ENCODE data around the gene SDK1.

Gene SDK1

DNA sequence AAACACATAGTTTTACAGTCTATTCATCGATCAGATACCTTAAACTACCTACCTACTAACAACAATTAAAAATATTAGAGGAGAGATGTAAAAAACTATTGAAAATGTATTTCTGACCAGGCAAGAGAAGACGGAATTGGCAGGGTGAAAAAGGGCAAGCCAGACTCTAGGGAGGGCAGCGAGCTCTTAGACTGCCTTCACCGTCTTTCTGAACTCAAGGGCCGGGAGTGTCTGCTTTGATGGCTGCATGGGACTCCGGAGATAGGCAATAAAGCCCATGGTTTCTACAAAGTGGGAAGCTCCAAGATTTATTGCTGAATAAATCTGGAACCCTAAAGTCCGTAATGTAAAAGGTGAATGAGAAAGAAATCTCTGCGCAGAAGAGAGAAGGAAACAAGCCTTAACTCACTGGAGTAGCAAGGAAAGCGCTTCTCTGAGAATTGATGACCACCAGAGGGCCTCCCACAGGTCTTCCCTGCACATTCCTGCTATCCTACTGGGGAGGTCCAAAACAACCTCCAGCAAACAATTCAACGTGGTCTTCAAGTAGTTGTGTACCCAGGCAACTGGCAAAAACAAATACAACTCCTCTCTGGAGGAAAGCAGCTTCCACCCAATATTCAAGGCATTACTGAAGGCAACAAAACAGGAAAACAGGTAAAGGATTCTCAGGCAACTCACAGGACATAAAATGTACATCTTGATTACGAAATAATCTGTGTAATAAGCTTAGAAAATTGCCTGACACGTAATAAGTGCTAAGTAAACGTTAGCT lies 181.3 kb downstream of the SDK1 start:
- Histone ChIP-seq H3K79me1 (ENCODE audit: low read depth, low read length) (no peaks in the 10 kb centered on the region), H2AFZ (ENCODE audit: low read length) (no peak overlapping the region), H3K4ac (ENCODE audit: low read length) (no peak overlapping the region), H3K18ac (ENCODE audit: low read length) (no peak overlapping the region), H2BK5ac (ENCODE audit: low read length) (no peak overlapping the region), H3K4me2 (ENCODE audit: insufficient read depth, low read length, poor library complexity, severe bottlenecking) (no peak overlapping the region), H3K4me1 (ENCODE audit: control insufficient read depth in 2 of 2, insufficient read depth in 1 of 2, low read depth in 1 of 2, low read length in 2 of 2) (no peaks in the 10 kb centered on the region), H3K9me3 (replicated peaks in 1 of 2; ENCODE audit: control insufficient read depth in 2 of 2, insufficient read depth in 1 of 2, low read depth in 1 of 2, low read length in 2 of 2) (no peaks in the 10 kb centered on the region), H3K9ac (ENCODE audit: low read depth, low read length, poor library complexity) (no peak overlapping the region), H2BK12ac (ENCODE audit: low read length) (no peak overlapping the region), H4K91ac (ENCODE audit: low read depth, low read length, poor library complexity) (no peak overlapping the region), H2BK15ac (ENCODE audit: low read length) (no peak overlapping the region), H4K8ac (ENCODE audit: low read depth, low read length) (no peak overlapping the region), H2BK120ac (ENCODE audit: low read depth, low read length) (no peak overlapping the region), H2AK5ac (ENCODE audit: low read depth, low read length) (no peak overlapping the region), H3K23ac (ENCODE audit: low read depth, low read length, poor library complexity) (no peak overlapping the region), H3K27ac (replicated peaks; ENCODE audit: low read length) (no peak overlapping the region), H3K36me3 (replicated peaks in 1 of 2; ENCODE audit: control insufficient read depth in 2 of 2, insufficient read depth in 2 of 2, low read length in 2 of 2) (no peaks in the 10 kb centered on the region), H3K4me3 (ENCODE audit: low read length in 2 of 2) (no peak overlapping the region), H3K27me3 (ENCODE audit: control insufficient read depth in 3 of 3, insufficient read depth in 3 of 3, low read depth in 1 of 3, low read length in 3 of 3) (no peaks in the 10 kb centered on the region), H3K14ac (ENCODE audit: low read length) (no peak overlapping the region)
- DNase-seq (ENCODE audit: low spot score), result peak; percentile 40
- WGBS, 2 donors (ENCODE audit: extremely low coverage in 2 of 2, insufficient read length in 2 of 2, insufficient replicate concordance in 1 of 2), result no CpG with 5 or more reads among the region's 13 CpGs

DNA sequence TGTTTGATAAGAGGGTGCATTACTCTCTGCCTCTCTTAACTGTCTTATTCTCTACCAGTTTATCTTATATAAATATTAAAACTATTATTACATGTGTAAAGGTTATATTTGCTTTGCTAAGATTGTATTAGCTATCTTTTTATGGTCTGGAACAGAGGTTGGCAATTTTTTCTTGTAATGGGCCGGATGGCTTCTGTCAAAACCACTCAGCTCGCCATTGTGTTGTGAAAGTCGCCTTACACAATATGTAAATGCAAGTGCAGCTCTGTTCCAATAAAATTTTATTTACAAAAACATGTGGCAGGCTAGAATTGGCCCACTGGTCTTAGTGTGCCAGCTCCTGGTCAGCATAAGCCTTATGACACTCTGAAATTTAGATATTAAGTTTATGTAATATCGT lies 185.8 kb downstream of the SDK1 start:
- Histone ChIP-seq H2BK12ac (ENCODE audit: low read length) (no peak overlapping the region), H2AK5ac (ENCODE audit: low read depth, low read length) (no peak overlapping the region), H3K23ac (ENCODE audit: low read depth, low read length, poor library complexity) (no peak overlapping the region), H2BK120ac (ENCODE audit: low read depth, low read length) (no peak overlapping the region), H3K4me3 (ENCODE audit: low read length in 2 of 2) (no peak overlapping the region), H3K36me3 (replicated peaks in 1 of 2; ENCODE audit: control insufficient read depth in 2 of 2, insufficient read depth in 2 of 2, low read length in 2 of 2) (no peaks in the 10 kb centered on the region), H3K27ac (replicated peaks; ENCODE audit: low read length) (no peak overlapping the region), H2BK15ac (ENCODE audit: low read length) (no peak overlapping the region), H3K14ac (ENCODE audit: low read length) (no peak overlapping the region), H3K4me1 (ENCODE audit: control insufficient read depth in 2 of 2, insufficient read depth in 1 of 2, low read depth in 1 of 2, low read length in 2 of 2) (no peaks in the 10 kb centered on the region), H4K8ac (ENCODE audit: low read depth, low read length) (no peak overlapping the region), H2AFZ (ENCODE audit: low read length) (no peak overlapping the region), H2BK5ac (ENCODE audit: low read length) (no peak overlapping the region), H3K27me3 (ENCODE audit: control insufficient read depth in 3 of 3, insufficient read depth in 3 of 3, low read depth in 1 of 3, low read length in 3 of 3) (no peaks in the 10 kb centered on the region), H4K91ac (ENCODE audit: low read depth, low read length, poor library complexity) (no peak overlapping the region), H3K4me2 (ENCODE audit: insufficient read depth, low read length, poor library complexity, severe bottlenecking) (no peak overlapping the region), H3K18ac (ENCODE audit: low read length) (no peak overlapping the region), H3K9ac (ENCODE audit: low read depth, low read length, poor library complexity) (no peak overlapping the region), H3K4ac (ENCODE audit: low read length) (no peak overlapping the region), H3K79me1 (ENCODE audit: low read depth, low read length) (no peaks in the 10 kb centered on the region), H3K9me3 (replicated peaks in 1 of 2; ENCODE audit: control insufficient read depth in 2 of 2, insufficient read depth in 1 of 2, low read depth in 1 of 2, low read length in 2 of 2) (peaks cover 0 to 2% of the 10 kb centered on the region in 2 donors)
- DNase-seq (ENCODE audit: low spot score), result no peak
- no CpG with 5 or more reads among the region's 4 CpGs for WGBS, 2 donors (ENCODE audit: extremely low coverage in 2 of 2, insufficient read length in 2 of 2, insufficient replicate concordance in 1 of 2)

GRCh38 chr7:3488829-3489228 lies 187.8 kb downstream of the SDK1 start:
- H3K9ac ChIP-seq (ENCODE audit: low read depth, low read length, poor library complexity), result no peak overlapping the region
- H2BK5ac ChIP-seq (ENCODE audit: low read length), result no peak overlapping the region
- no peak overlapping the region for H2BK120ac ChIP-seq (ENCODE audit: low read depth, low read length)
- peaks cover 0 to 2% of the 10 kb centered on the region in 2 donors for H3K9me3 ChIP-seq (replicated peaks in 1 of 2; ENCODE audit: control insufficient read depth in 2 of 2, insufficient read depth in 1 of 2, low read depth in 1 of 2, low read length in 2 of 2)
- no peaks in the 10 kb centered on the region for H3K4me1 ChIP-seq (ENCODE audit: control insufficient read depth in 2 of 2, insufficient read depth in 1 of 2, low read depth in 1 of 2, low read length in 2 of 2)
- no peak overlapping the region for H2AFZ ChIP-seq (ENCODE audit: low read length)
- no peak overlapping the region for H3K4me2 ChIP-seq (ENCODE audit: insufficient read depth, low read length, poor library complexity, severe bottlenecking)
- no peaks in the 10 kb centered on the region for H3K36me3 ChIP-seq (replicated peaks in 1 of 2; ENCODE audit: control insufficient read depth in 2 of 2, insufficient read depth in 2 of 2, low read length in 2 of 2)
- no CpG with 5 or more reads among the region's 3 CpGs for WGBS, 2 donors (ENCODE audit: extremely low coverage in 2 of 2, insufficient read length in 2 of 2, insufficient replicate concordance in 1 of 2)
- H3K27ac ChIP-seq (replicated peaks; ENCODE audit: low read length), result no peak overlapping the region
- no peak overlapping the region for H2AK5ac ChIP-seq (ENCODE audit: low read depth, low read length)
- peak overlapping the region; percentile 52 for H4K8ac ChIP-seq (ENCODE audit: low read depth, low read length)
- no peak overlapping the region for H3K14ac ChIP-seq (ENCODE audit: low read length)
- no peak overlapping the region for H3K23ac ChIP-seq (ENCODE audit: low read depth, low read length, poor library complexity)
- H3K79me1 ChIP-seq (ENCODE audit: low read depth, low read length), result no peaks in the 10 kb centered on the region
- no peak overlapping the region for H2BK12ac ChIP-seq (ENCODE audit: low read length)
- H4K91ac ChIP-seq (ENCODE audit: low read depth, low read length, poor library complexity), result no peak overlapping the region
- H3K27me3 ChIP-seq (ENCODE audit: control insufficient read depth in 3 of 3, insufficient read depth in 3 of 3, low read depth in 1 of 3, low read length in 3 of 3), result no peaks in the 10 kb centered on the region
- no peak overlapping the region for H2BK15ac ChIP-seq (ENCODE audit: low read length)
- no peak overlapping the region for H3K18ac ChIP-seq (ENCODE audit: low read length)
- no peak overlapping the region for H3K4me3 ChIP-seq (ENCODE audit: low read length in 2 of 2)
- no peak for DNase-seq (ENCODE audit: low spot score)
- H3K4ac ChIP-seq (ENCODE audit: low read length), result no peak overlapping the region

- DNase-seq (ENCODE audit: low spot score), result no peak
- H4K91ac ChIP-seq (ENCODE audit: low read depth, low read length, poor library complexity), result no peak overlapping the region
Observed at GRCh38 chr7:3493499-3493898, 192.4 kb downstream of the SDK1 start.

More at GRCh38 chr7:3493499-3493898, 192.4 kb downstream of the SDK1 start:
- Histone ChIP-seq H2BK120ac (ENCODE audit: low read depth, low read length) (no peak overlapping the region), H4K8ac (ENCODE audit: low read depth, low read length) (no peak overlapping the region), H3K4me1 (ENCODE audit: control insufficient read depth in 2 of 2, insufficient read depth in 1 of 2, low read depth in 1 of 2, low read length in 2 of 2) (peaks cover 0 to 9% of the 10 kb centered on the region in 2 donors), H3K27me3 (ENCODE audit: control insufficient read depth in 3 of 3, insufficient read depth in 3 of 3, low read depth in 1 of 3, low read length in 3 of 3) (no peaks in the 10 kb centered on the region), H2BK5ac (ENCODE audit: low read length) (no peak overlapping the region), H2BK12ac (ENCODE audit: low read length) (no peak overlapping the region), H2AFZ (ENCODE audit: low read length) (no peak overlapping the region), H2AK5ac (ENCODE audit: low read depth, low read length) (no peak overlapping the region), H3K4ac (ENCODE audit: low read length) (no peak overlapping the region), H3K18ac (ENCODE audit: low read length) (no peak overlapping the region), H3K4me3 (ENCODE audit: low read length in 2 of 2) (no peak overlapping the region), H3K79me1 (ENCODE audit: low read depth, low read length) (no peaks in the 10 kb centered on the region), H3K9ac (ENCODE audit: low read depth, low read length, poor library complexity) (no peak overlapping the region), H3K4me2 (ENCODE audit: insufficient read depth, low read length, poor library complexity, severe bottlenecking) (no peak overlapping the region), H3K27ac (replicated peaks; ENCODE audit: low read length) (no peak overlapping the region), H3K9me3 (replicated peaks in 1 of 2; ENCODE audit: control insufficient read depth in 2 of 2, insufficient read depth in 1 of 2, low read depth in 1 of 2, low read length in 2 of 2) (peaks cover 0 to 2% of the 10 kb centered on the region in 2 donors), H2BK15ac (ENCODE audit: low read length) (no peak overlapping the region), H3K36me3 (replicated peaks in 1 of 2; ENCODE audit: control insufficient read depth in 2 of 2, insufficient read depth in 2 of 2, low read length in 2 of 2) (no peaks in the 10 kb centered on the region), H3K14ac (ENCODE audit: low read length) (no peak overlapping the region), H3K23ac (ENCODE audit: low read depth, low read length, poor library complexity) (no peak overlapping the region)
